Neuronal stem cell (in vitro differentiated cells): ENCODE results near the gene CPEB3.
"Not testable (repeated sequence)": the region's sequence is repeated elsewhere in the genome, so short reads cannot be mapped to it uniquely, and the experiment has no call there.

Experiments used
- DNase-seq: peaks from one replicate; pipeline ENCODE4 v3.0.0-alpha.2; 2013; ENCODE audit warnings: low spot score
- H2AFZ ChIP-seq: one replicate; pipeline ENCODE4 v1.6.1; 2013; ENCODE audit warnings: mild to moderate bottlenecking, low read length, inconsistent platforms
- H2AK5ac ChIP-seq: 2 replicates; pipeline ENCODE4 v1.6.1; 2013; ENCODE audit warnings: low read depth, mild to moderate bottlenecking, inconsistent platforms, low read length, moderate library complexity, mixed read lengths
- H2BK120ac ChIP-seq: 2 replicates; pipeline ENCODE4 v1.6.1; 2013; ENCODE audit warnings: low read depth, mild to moderate bottlenecking, inconsistent platforms, low read length, moderate library complexity, mixed read lengths
- H2BK12ac ChIP-seq: one replicate; pipeline ENCODE4 v1.6.1; 2013; ENCODE audit warnings: low read length, inconsistent platforms
- H2BK15ac ChIP-seq: 2 replicates; pipeline ENCODE4 v1.6.1; 2013; ENCODE audit warnings: mild to moderate bottlenecking, low read length, inconsistent platforms, mixed read lengths
- H2BK5ac ChIP-seq: one replicate; pipeline ENCODE4 v1.6.1; 2013; ENCODE audit warnings: inconsistent platforms, mild to moderate bottlenecking, low read length, moderate library complexity
- H3K14ac ChIP-seq: one replicate; pipeline ENCODE4 v1.6.1; 2013; ENCODE audit warnings: low read length, inconsistent platforms
- H3K18ac ChIP-seq: 2 replicates; pipeline ENCODE4 v1.6.1; 2013; ENCODE audit warnings: low read length, inconsistent platforms
- H3K23ac ChIP-seq: 2 replicates; pipeline ENCODE4 v1.6.1; 2013; ENCODE audit warnings: low read depth, mild to moderate bottlenecking, mixed read lengths, low read length, inconsistent platforms; ENCODE audit not compliant: poor library complexity
- H3K27ac ChIP-seq: replicated peaks from 3 replicates; pipeline ENCODE4 v1.5.1; 2013; ENCODE audit warnings: low read length, inconsistent platforms
- H3K27me3 ChIP-seq, 3 experiments: 2 replicates each; pipeline ENCODE4 v1.6.1; 2013; ENCODE audit warnings: low read length in 3 of 3, mild to moderate bottlenecking in 2 of 3, inconsistent platforms in 1 of 3, low read depth in 1 of 3, mixed read lengths in 1 of 3, moderate library complexity in 1 of 3; ENCODE audit not compliant: control insufficient read depth in 3 of 3, insufficient read depth in 3 of 3
- H3K36me3 ChIP-seq, 2 donors: replicated peaks in 1 of 2; 2 replicates each; pipeline ENCODE4 v1.6.1; 2013; ENCODE audit warnings: low read length in 2 of 2; ENCODE audit not compliant: control insufficient read depth in 2 of 2, insufficient read depth in 2 of 2
- H3K4ac ChIP-seq: 2 replicates; pipeline ENCODE4 v1.6.1; 2013; ENCODE audit warnings: inconsistent platforms, mild to moderate bottlenecking, low read length, moderate library complexity
- H3K4me1 ChIP-seq, 2 donors: 1 replicate in 1 of 2; 2 replicates in 1 of 2; pipeline ENCODE4 v1.6.1; 2013; ENCODE audit warnings: low read length in 2 of 2, low read depth in 1 of 2; ENCODE audit not compliant: control insufficient read depth in 2 of 2, insufficient read depth in 1 of 2
- H3K4me2 ChIP-seq: one replicate; pipeline ENCODE4 v1.6.1; 2013; ENCODE audit warnings: mild to moderate bottlenecking, low read length, inconsistent platforms; ENCODE audit not compliant: insufficient read depth, poor library complexity, severe bottlenecking
- H3K4me3 ChIP-seq, 2 donors: 2 replicates each; pipeline ENCODE4 v1.5.1; 2013; ENCODE audit warnings: low read length in 2 of 2, mild to moderate bottlenecking in 2 of 2, inconsistent platforms in 1 of 2, moderate library complexity in 1 of 2
- H3K79me1 ChIP-seq: one replicate; pipeline ENCODE4 v1.6.1; 2013; ENCODE audit warnings: low read depth, mild to moderate bottlenecking, inconsistent platforms, low read length, moderate library complexity
- H3K9ac ChIP-seq: one replicate; pipeline ENCODE4 v1.6.1; 2013; ENCODE audit warnings: mild to moderate bottlenecking, low read depth, low read length, inconsistent platforms; ENCODE audit not compliant: poor library complexity
- H3K9me3 ChIP-seq, 2 donors: replicated peaks in 1 of 2; 2 replicates each; pipeline versions ENCODE3 to v1.6.1; 2013; ENCODE audit warnings: low read length in 2 of 2, mild to moderate bottlenecking in 2 of 2, inconsistent platforms in 1 of 2, low read depth in 1 of 2, mixed read lengths in 1 of 2, moderate library complexity in 1 of 2; ENCODE audit not compliant: control insufficient read depth in 2 of 2, insufficient read depth in 1 of 2
- H4K8ac ChIP-seq: one replicate; pipeline ENCODE4 v1.6.1; 2013; ENCODE audit warnings: low read depth, mild to moderate bottlenecking, inconsistent platforms, low read length, moderate library complexity
- H4K91ac ChIP-seq: one replicate; pipeline ENCODE4 v1.6.1; 2013; ENCODE audit warnings: low read length, low read depth, mild to moderate bottlenecking, inconsistent platforms; ENCODE audit not compliant: poor library complexity
- WGBS, 2 donors: extraction: QIAGEN DNeasy Blood & Tissue Kit; methylation state at CpG; one replicate each; pipeline ENCODE4 v1.1.7; 2013; ENCODE audit warnings: missing lambda C conversion rate in 2 of 2, mixed read lengths in 1 of 2; ENCODE audit not compliant: insufficient read length in 2 of 2, insufficient replicate concordance in 1 of 2; ENCODE audit errors: extremely low coverage in 2 of 2; 5-methylcytosine and 5-hydroxymethylcytosine counted together

CPEB3 gene

DNA sequence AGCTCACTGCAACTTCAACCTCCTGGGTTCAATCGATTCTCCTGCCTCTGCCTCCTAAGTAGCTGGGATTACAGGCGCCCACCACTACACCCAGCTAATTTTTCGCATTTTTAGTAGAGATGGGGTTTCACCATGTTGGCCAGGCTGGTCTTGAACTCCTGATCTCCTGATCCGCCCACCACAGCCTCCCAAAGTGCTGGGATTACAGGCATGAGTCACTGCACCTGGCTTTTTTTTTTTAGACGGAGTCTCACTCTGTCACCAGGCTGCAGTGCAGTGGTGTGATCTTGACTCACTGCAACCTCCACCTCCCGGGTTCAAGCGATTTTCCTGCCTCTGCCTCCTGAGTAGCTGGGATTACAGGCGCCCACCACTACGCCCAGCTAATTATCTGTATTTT is 75.7 kb downstream of the CPEB3 start:
- H2AFZ ChIP-seq, DNase-seq, H3K79me1 ChIP-seq, H2BK120ac ChIP-seq, H3K36me3 ChIP-seq, H2AK5ac ChIP-seq, H3K23ac ChIP-seq, H3K27me3 ChIP-seq, H3K4me3 ChIP-seq, H3K18ac ChIP-seq, H3K4me2 ChIP-seq, H3K4ac ChIP-seq, H3K27ac ChIP-seq, H3K4me1 ChIP-seq, H2BK12ac ChIP-seq, H3K14ac ChIP-seq, H3K9ac ChIP-seq, H4K8ac ChIP-seq, H4K91ac ChIP-seq, H2BK15ac ChIP-seq, H3K9me3 ChIP-seq, H2BK5ac ChIP-seq: not testable (repeated sequence)
- no CpG with 5 or more reads among the region's 9 CpGs for WGBS, 2 donors

DNA sequence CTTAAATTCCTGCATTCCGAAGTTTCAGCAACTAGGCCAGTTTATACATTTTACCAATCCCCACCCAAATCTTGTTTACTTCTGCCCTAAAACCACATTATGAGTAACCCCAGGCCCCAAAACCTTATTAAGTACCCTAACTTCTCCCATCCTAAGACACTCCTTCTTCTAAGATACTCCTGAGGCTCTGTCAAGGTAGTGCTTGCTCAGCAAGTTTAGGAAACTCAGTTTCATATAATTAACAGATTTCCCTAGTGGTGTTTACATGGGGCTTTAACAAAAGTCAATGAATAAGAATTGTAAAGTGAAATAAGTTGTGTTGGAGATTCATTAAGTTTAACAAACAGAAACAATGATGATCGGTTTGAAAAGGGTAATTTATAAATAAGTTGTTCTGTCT is 77.8 kb downstream of the CPEB3 start:
- H3K27me3 ChIP-seq, result no peaks in the 10 kb centered on the region
- H3K23ac ChIP-seq, result no peak overlapping the region
- H2BK5ac ChIP-seq, result no peak overlapping the region
- no peak overlapping the region for H3K4me2 ChIP-seq
- no peak overlapping the region for H4K8ac ChIP-seq
- no peak overlapping the region for H3K9ac ChIP-seq
- WGBS, 2 donors, result 100% methylated on average over 1 of the region's 2 CpGs; no CpG with 5 or more reads in 1 of the 2 donors
- H3K27ac ChIP-seq, result no peak overlapping the region
- H2AFZ ChIP-seq, result no peak overlapping the region
- no peaks in the 10 kb centered on the region for H3K4me1 ChIP-seq
- no peaks in the 10 kb centered on the region for H3K79me1 ChIP-seq
- H2BK15ac ChIP-seq, result no peak overlapping the region
- no peak overlapping the region for H4K91ac ChIP-seq
- no peak overlapping the region for H2AK5ac ChIP-seq
- no peak overlapping the region for H3K4me3 ChIP-seq
- H3K14ac ChIP-seq, result no peak overlapping the region
- no peaks in the 10 kb centered on the region for H3K36me3 ChIP-seq
- no peak overlapping the region for H2BK120ac ChIP-seq
- DNase-seq, result no peak
- no peaks in the 10 kb centered on the region for H3K9me3 ChIP-seq
- no peak overlapping the region for H3K4ac ChIP-seq
- no peak overlapping the region for H2BK12ac ChIP-seq
- no peak overlapping the region for H3K18ac ChIP-seq

DNA sequence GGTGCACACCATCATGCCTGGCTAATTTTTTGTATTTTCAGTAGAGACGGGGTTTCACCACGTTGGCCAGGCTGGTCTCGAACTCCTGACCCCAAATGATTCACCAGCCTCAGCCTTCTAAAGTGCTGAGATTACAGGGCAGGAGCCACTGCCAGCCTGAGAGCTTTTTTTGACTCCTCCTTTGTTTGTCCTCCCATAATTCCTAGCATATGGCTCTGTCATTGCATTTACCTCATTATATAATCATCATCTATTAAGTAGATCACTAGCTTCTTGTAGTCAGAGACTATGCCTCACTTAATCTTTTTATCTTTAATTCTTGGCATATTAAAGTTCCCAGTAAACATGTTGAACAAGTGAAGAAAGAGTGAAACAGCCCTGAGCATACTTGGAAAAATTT is 82.1 kb downstream of the CPEB3 start:
- no CpG with 5 or more reads among the region's 3 CpGs for WGBS, 2 donors
- no peak for DNase-seq
- no peaks in the 10 kb centered on the region for H3K27me3 ChIP-seq

DNA sequence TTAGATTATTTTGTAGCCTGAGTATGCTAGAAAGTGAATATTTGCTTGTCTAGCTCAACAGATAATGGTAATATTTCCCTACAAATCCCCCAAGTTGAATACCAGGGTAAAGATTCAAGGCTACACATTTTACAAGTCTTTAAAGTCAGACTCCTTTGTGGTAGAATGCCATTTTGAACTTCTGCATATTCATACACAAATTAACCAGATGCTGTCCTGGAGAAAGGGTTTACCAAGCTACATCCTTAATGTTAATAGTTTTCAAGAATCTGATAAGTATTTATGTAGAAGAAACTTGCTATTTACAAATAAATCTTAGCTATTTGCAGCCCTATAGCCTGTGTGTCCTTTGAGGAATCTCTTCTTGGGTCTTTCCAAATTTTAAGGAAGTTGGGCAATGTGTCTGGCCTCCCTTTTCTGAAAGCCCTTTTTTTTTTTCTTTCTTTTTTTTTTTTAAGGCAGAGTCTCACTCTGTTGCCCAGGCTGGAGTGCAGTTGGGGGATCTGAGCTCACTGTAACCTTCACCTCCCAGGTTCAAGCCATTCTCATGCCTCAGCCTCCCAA is 82.6 kb downstream of the CPEB3 start:
- no peaks in the 10 kb centered on the region for H3K27me3 ChIP-seq
- H3K36me3 ChIP-seq, result no peaks in the 10 kb centered on the region
- no peaks in the 10 kb centered on the region for H3K79me1 ChIP-seq
- H2AK5ac ChIP-seq, result no peak overlapping the region
- peaks cover 0 to 6% of the 10 kb centered on the region in 2 donors for H3K4me1 ChIP-seq
- no peak overlapping the region for H3K14ac ChIP-seq
- no peak for DNase-seq
- H3K4ac ChIP-seq, result no peak overlapping the region
- no peak overlapping the region for H2BK5ac ChIP-seq
- no peak overlapping the region for H2BK12ac ChIP-seq
- no peaks in the 10 kb centered on the region for H3K9me3 ChIP-seq
- no peak overlapping the region for H2BK15ac ChIP-seq
- H4K8ac ChIP-seq, result no peak overlapping the region
- no peak overlapping the region for H4K91ac ChIP-seq
- H3K18ac ChIP-seq, result no peak overlapping the region
- H3K23ac ChIP-seq, result no peak overlapping the region
- no peak overlapping the region for H3K9ac ChIP-seq
- H2AFZ ChIP-seq, result no peak overlapping the region
- H3K27ac ChIP-seq, result no peak overlapping the region
- no peak overlapping the region for H2BK120ac ChIP-seq
- H3K4me2 ChIP-seq, result no peak overlapping the region
- no peak overlapping the region for H3K4me3 ChIP-seq

More for the DNA sequence above, 82.1 kb downstream of the CPEB3 start:
- no peaks in the 10 kb centered on the region for H3K36me3 ChIP-seq
- no peak overlapping the region for H3K14ac ChIP-seq
- H4K8ac ChIP-seq, result no peak overlapping the region
- no peak overlapping the region for H3K18ac ChIP-seq
- no peak overlapping the region for H3K4me3 ChIP-seq
- H4K91ac ChIP-seq, result no peak overlapping the region
- H3K9ac ChIP-seq, result no peak overlapping the region
- H3K27ac ChIP-seq, result no peak overlapping the region
- no peak overlapping the region for H3K23ac ChIP-seq
- H2BK120ac ChIP-seq, result no peak overlapping the region
- H2AK5ac ChIP-seq, result no peak overlapping the region
- H2BK15ac ChIP-seq, result no peak overlapping the region
- no peak overlapping the region for H2BK12ac ChIP-seq
- H3K9me3 ChIP-seq, result no peaks in the 10 kb centered on the region
- H3K4me1 ChIP-seq, result peaks cover 0 to 6% of the 10 kb centered on the region in 2 donors
- H3K79me1 ChIP-seq, result no peaks in the 10 kb centered on the region
- no peak overlapping the region for H3K4ac ChIP-seq
- H2BK5ac ChIP-seq, result no peak overlapping the region
- no peak overlapping the region for H3K4me2 ChIP-seq
- H2AFZ ChIP-seq, result no peak overlapping the region
